HepG2 (cell line): Measurements from ENCODE around the gene SLC23A3. TPM values are rescaled to one million over a fixed set of nuclear protein-coding genes. Genes with fewer than 3 reads are reported as not detected.

Experiments
- BCL6 ChIP-seq: IDR thresholded peaks from 2 replicates; pipeline ENCODE4 v1.6.1; 2016; ENCODE audit warnings: missing genetic modification reagents, missing compliant biosample characterization
- BHLHE40 ChIP-seq: IDR thresholded peaks from 2 replicates; pipeline ENCODE4 v1.6.1; 2011; ENCODE audit warnings: low read length, improper control_type of control experiment
- BRCA1 ChIP-seq: sonication (generic); formaldehyde crosslinking; IDR thresholded peaks from 2 replicates; pipeline ENCODE4 v1.4.0; 2020; ENCODE audit warnings: missing genetic modification reagents
- CBFB ChIP-seq: sonication (generic); formaldehyde crosslinking; IDR thresholded peaks from 2 replicates; pipeline ENCODE4 v1.4.0; 2020; ENCODE audit warnings: missing genetic modification reagents
- CCAR2 ChIP-seq: fragments of 200-400 bp; formaldehyde crosslinking; optimal IDR thresholded peaks from 2 replicates; pipeline ENCODE3; 2018; ENCODE audit warnings: low read depth, mild to moderate bottlenecking, low read length, moderate library complexity
- GPN1 ChIP-seq: sonication (generic); formaldehyde crosslinking; IDR thresholded peaks from 2 replicates; pipeline ENCODE4 v1.5.1; 2020; ENCODE audit warnings: missing genetic modification reagents, borderline replicate concordance
- HCFC1 ChIP-seq: fragments of 150-350 bp; IDR thresholded peaks from 2 replicates; pipeline ENCODE4 v1.6.1; 2014; ENCODE audit warnings: low read depth, low read length
- KDM5A ChIP-seq: fragments of 200-600 bp; sonication (generic); IDR thresholded peaks from 2 replicates; pipeline ENCODE4 v1.7.0; 2018; ENCODE audit warnings: antibody characterized with exemption, mild to moderate bottlenecking, low read length, borderline replicate concordance
- MATR3 ChIP-seq: sonication (generic); formaldehyde crosslinking; IDR thresholded peaks from 2 replicates; pipeline ENCODE4 v1.4.0; 2020; ENCODE audit warnings: missing genetic modification reagents
- MTF1 ChIP-seq: sonication (generic); formaldehyde crosslinking; IDR thresholded peaks from 2 replicates; pipeline ENCODE4 v1.5.0; 2020; ENCODE audit warnings: missing genetic modification reagents
- NPAS2 ChIP-seq: sonication (generic); formaldehyde crosslinking; IDR thresholded peaks from 2 replicates; pipeline ENCODE4 v1.8.0; 2022; ENCODE audit warnings: mild to moderate bottlenecking, missing genetic modification reagents, borderline replicate concordance
- NR2F2 ChIP-seq: IDR thresholded peaks from 2 replicates; pipeline ENCODE4 v1.6.1; 2012; ENCODE audit warnings: low read depth, inconsistent platforms, borderline replicate concordance
- RFXAP ChIP-seq: sonication (generic); formaldehyde crosslinking; IDR thresholded peaks from 2 replicates; pipeline ENCODE4 v1.4.0; 2020; ENCODE audit warnings: missing genetic modification reagents, borderline replicate concordance
- SOX13 ChIP-seq, 3 experiments: fragments of 450-650 bp in 1 of 3; sonication (generic) in 1 of 3; formaldehyde crosslinking in 1 of 3; IDR thresholded peaks in 2 of 3; conservative IDR thresholded peaks in 1 of 3; 2 replicates each; pipeline versions ENCODE4 v1.5.0 to v1.6.1; 2016 to 2020; ENCODE audit warnings: antibody characterized with exemption in 1 of 3, mild to moderate bottlenecking in 1 of 3, missing compliant biosample characterization in 1 of 3, missing genetic modification reagents in 1 of 3, moderate library complexity in 1 of 3
- ZNF10 ChIP-seq: sonication (generic); formaldehyde crosslinking; IDR thresholded peaks from 2 replicates; pipeline ENCODE4 v1.4.0; 2020; ENCODE audit warnings: mild to moderate bottlenecking, low read depth, missing genetic modification reagents, borderline replicate concordance
- ZNF121 ChIP-seq: sonication (generic); formaldehyde crosslinking; IDR thresholded peaks from 2 replicates; pipeline ENCODE4 v1.5.0; 2020; ENCODE audit warnings: mild to moderate bottlenecking, missing genetic modification reagents
- ZNF256 ChIP-seq: sonication (generic); formaldehyde crosslinking; conservative IDR thresholded peaks from 2 replicates; pipeline ENCODE4 v1.4.0; 2020; ENCODE audit warnings: missing genetic modification reagents
- ZNF354B ChIP-seq: sonication (generic); formaldehyde crosslinking; IDR thresholded peaks from 2 replicates; pipeline ENCODE4 v1.8.0; 2022; ENCODE audit warnings: mild to moderate bottlenecking, missing genetic modification reagents
- ZNF546 ChIP-seq: sonication (generic); formaldehyde crosslinking; conservative IDR thresholded peaks from 2 replicates; pipeline ENCODE4 v1.8.1; 2023; ENCODE audit warnings: mild to moderate bottlenecking, missing genetic modification reagents
- ZNF652 ChIP-seq: IDR thresholded peaks from 2 replicates; pipeline ENCODE4 v1.6.1; 2016; ENCODE audit warnings: low read depth, borderline replicate concordance
- ZNF747 ChIP-seq: sonication (generic); formaldehyde crosslinking; IDR thresholded peaks from 2 replicates; pipeline ENCODE4 v1.8.1; 2023; ENCODE audit warnings: missing genetic modification reagents, mild to moderate bottlenecking, borderline replicate concordance
- ZNF768 ChIP-seq: sonication (generic); formaldehyde crosslinking; IDR thresholded peaks from 2 replicates; pipeline ENCODE4 v1.4.0; 2020; ENCODE audit warnings: missing genetic modification reagents
- polyA plus RNA-seq, 8 experiments: library from polyadenylated mRNA; depleted of rRNA in 3 of 8; stranded (reverse) in 7 of 8; unstranded in 1 of 8; fragments of >200 nt; fragmentation: Illumina TruSeq in 4 of 8; extraction: Trizol in 4 of 8; gene quantifications; 2 replicates each; pipeline versions ENCODE4 v1.2.1 to v1.2.3, GENCODE V29; 2011 to 2016; ENCODE audit warnings: low read depth in 4 of 8, missing spikeins in 1 of 8, mixed read lengths in 1 of 8; ENCODE audit not compliant: insufficient read depth in 1 of 8
- total RNA-seq, 5 experiments: library from RNA; depleted of rRNA; stranded (reverse); fragments of >200 nt; fragmentation: Illumina TruSeq; extraction: Trizol; gene quantifications; 2 replicates each; pipeline ENCODE4 v1.2.3, GENCODE V29; 2016; ENCODE audit warnings: low read depth in 1 of 5
- TF ChIP-seq, protein P1 (sequence below): sonication (generic); formaldehyde crosslinking; IDR thresholded peaks from 2 replicates; pipeline ENCODE4 v1.4.0; 2020; ENCODE audit warnings: missing genetic modification reagents
- TF ChIP-seq, protein P2 (sequence below): IDR thresholded peaks from 2 replicates; pipeline ENCODE4 v1.6.1; 2016; ENCODE audit warnings: control low read depth
- TF ChIP-seq, protein P3 (sequence below), 2 experiments: fragments of 450-650 bp in 1 of 2; sonication (generic) in 1 of 2; formaldehyde crosslinking; IDR thresholded peaks; 2 replicates each; pipeline versions ENCODE4 v1.5.0 to v1.8.0; 2020 to 2022; ENCODE audit warnings: mild to moderate bottlenecking in 1 of 2, missing genetic modification reagents in 1 of 2
- TF ChIP-seq, protein P4 (sequence below): IDR thresholded peaks from 2 replicates; pipeline ENCODE4 v1.6.1; 2016

The SLC23A3 gene
- total and polyA plus RNA-seq, 2 of the 13 experiments (the other 11 are each of a cell fraction or from before 2014, with no cell fraction given): 0.38 to 0.78 TPM

DNA sequence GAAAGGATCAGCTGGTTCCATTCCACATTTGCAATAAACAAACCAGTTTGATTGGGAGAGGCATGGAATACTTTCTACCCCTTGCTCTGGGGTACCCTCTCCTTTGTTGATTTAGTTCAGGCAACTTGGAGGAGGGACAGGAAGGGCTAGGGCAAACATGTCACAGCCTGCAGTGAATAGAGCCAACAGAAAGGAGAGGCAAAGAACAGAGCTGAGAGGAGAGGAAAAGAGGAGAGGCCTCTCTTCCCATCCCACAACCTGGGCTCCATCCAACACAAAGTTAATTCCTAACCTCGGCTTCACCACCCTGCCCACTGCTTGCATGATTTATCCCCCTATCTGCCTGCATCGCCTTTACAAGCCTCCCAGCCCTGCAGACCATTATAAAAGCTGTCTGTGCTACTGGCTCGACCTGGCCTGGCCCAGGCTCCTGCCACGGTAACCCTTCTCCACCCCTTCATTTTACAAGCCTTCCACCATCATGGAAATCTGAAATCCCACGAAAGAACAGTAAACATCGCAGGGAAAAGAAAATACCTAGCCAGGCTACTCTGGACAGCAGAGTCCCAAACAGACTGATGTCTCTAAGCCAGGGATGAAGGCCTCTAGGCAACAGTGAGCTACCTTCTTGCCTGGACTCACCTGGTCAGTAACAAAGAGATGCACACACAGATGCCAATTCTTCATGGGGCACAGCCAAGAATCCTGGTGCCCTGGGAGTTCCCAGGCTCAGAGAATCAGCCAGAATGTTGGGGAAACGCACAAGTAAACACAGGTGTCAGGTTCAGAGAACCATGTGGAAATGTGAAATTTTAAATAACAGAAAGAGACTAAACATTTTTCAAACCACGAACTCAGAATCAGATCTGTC lies 52.8 kb downstream of the SLC23A3 start (continued):
- TF ChIP-seq, protein P1, sequence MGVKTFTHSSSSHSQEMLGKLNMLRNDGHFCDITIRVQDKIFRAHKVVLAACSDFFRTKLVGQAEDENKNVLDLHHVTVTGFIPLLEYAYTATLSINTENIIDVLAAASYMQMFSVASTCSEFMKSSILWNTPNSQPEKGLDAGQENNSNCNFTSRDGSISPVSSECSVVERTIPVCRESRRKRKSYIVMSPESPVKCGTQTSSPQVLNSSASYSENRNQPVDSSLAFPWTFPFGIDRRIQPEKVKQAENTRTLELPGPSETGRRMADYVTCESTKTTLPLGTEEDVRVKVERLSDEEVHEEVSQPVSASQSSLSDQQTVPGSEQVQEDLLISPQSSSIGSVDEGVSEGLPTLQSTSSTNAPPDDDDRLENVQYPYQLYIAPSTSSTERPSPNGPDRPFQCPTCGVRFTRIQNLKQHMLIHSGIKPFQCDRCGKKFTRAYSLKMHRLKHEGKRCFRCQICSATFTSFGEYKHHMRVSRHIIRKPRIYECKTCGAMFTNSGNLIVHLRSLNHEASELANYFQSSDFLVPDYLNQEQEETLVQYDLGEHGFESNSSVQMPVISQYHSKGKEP: no peak
- no peak for TF ChIP-seq ZNF354B (CRISPR knock-in tag)
- TF ChIP-seq ZNF652 (CRISPR knock-in tag): peak; percentile 11; the same call in 1 of the 2 replicates
- TF ChIP-seq, protein P2, sequence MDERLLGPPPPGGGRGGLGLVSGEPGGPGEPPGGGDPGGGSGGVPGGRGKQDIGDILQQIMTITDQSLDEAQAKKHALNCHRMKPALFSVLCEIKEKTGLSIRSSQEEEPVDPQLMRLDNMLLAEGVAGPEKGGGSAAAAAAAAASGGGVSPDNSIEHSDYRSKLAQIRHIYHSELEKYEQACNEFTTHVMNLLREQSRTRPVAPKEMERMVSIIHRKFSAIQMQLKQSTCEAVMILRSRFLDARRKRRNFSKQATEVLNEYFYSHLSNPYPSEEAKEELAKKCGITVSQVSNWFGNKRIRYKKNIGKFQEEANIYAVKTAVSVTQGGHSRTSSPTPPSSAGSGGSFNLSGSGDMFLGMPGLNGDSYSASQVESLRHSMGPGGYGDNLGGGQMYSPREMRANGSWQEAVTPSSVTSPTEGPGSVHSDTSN: no peak
- TF ChIP-seq NPAS2: 0 out of 2 replicates have a peak, but pooled peaks have one; percentile 64
- TF ChIP-seq BRCA1 (CRISPR knock-in tag): no peak
- TF ChIP-seq ZNF121 (CRISPR knock-in tag): no peak
- no peak for TF ChIP-seq KDM5A
- TF ChIP-seq BHLHE40: no peak
- no peak for TF ChIP-seq ZNF768 (CRISPR knock-in tag)
- no peak for TF ChIP-seq RFXAP
- no peak for TF ChIP-seq ZNF747 (CRISPR knock-in tag)
- no peak for TF ChIP-seq HCFC1
- no peak for TF ChIP-seq ZNF10 (CRISPR knock-in tag)
- TF ChIP-seq, protein P3, sequence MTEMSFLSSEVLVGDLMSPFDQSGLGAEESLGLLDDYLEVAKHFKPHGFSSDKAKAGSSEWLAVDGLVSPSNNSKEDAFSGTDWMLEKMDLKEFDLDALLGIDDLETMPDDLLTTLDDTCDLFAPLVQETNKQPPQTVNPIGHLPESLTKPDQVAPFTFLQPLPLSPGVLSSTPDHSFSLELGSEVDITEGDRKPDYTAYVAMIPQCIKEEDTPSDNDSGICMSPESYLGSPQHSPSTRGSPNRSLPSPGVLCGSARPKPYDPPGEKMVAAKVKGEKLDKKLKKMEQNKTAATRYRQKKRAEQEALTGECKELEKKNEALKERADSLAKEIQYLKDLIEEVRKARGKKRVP (CRISPR knock-in tag; IDR thresholded peaks at IDR 0.05): no peak
- TF ChIP-seq MTF1 (CRISPR knock-in tag): no peak
- no peak; the same call in 1 of the 2 replicates for TF ChIP-seq NR2F2
- TF ChIP-seq CBFB (CRISPR knock-in tag): no peak
- no peak for TF ChIP-seq GPN1 (CRISPR knock-in tag)
- no peak for TF ChIP-seq ZNF546
- TF ChIP-seq MATR3 (CRISPR knock-in tag): no peak
- 0 out of 2 replicates have a peak, but pooled peaks have one; percentile 55 for TF ChIP-seq SOX13 (IDR thresholded peaks at IDR 0.05)
- peak in 1 of 2 experiments; percentile 84; a peak in 2 of 4 replicates for TF ChIP-seq SOX13 (CRISPR knock-in tag; conservative IDR thresholded peaks at IDR 0.05 in 1 of 2, IDR thresholded peaks at IDR 0.05 in 1 of 2)
- TF ChIP-seq BCL6 (CRISPR knock-in tag): peak; percentile 81
- no peak for TF ChIP-seq ZNF256 (CRISPR knock-in tag)
- no peak for TF ChIP-seq CCAR2
- TF ChIP-seq, protein P4, sequence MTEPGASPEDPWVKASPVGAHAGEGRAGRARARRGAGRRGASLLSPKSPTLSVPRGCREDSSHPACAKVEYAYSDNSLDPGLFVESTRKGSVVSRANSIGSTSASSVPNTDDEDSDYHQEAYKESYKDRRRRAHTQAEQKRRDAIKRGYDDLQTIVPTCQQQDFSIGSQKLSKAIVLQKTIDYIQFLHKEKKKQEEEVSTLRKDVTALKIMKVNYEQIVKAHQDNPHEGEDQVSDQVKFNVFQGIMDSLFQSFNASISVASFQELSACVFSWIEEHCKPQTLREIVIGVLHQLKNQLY (CRISPR knock-in tag): peak; percentile 62; the same call in 1 of the 2 replicates
